K562 (cell line): ENCODE results near the gene CNTFR. TPM values are rescaled to one million over a fixed set of nuclear protein-coding genes. Genes with fewer than 3 reads are reported as not detected.
A peak's percentile ranks its signal among the peaks of the same experiment; 100 is the strongest.

Source experiments
- ATF7 ChIP-seq: fragments of 450-650 bp; IDR thresholded peaks from 2 replicates; pipeline ENCODE4 v1.7.1; 2014; ENCODE audit warnings: mild to moderate bottlenecking, moderate library complexity
- CTCF ChIP-seq, 3 experiments: IDR thresholded peaks in 2 of 3; conservative IDR thresholded peaks in 1 of 3; 2 replicates each; pipeline ENCODE4 v1.5.1; 2011 to 2012; ENCODE audit warnings: low read length in 3 of 3, mild to moderate bottlenecking in 3 of 3, control low read depth in 2 of 3, improper control_type of control experiment in 1 of 3, inconsistent platforms in 1 of 3, low read depth in 1 of 3, mixed read lengths in 1 of 3, moderate library complexity in 1 of 3; ENCODE audit not compliant: insufficient read depth in 2 of 3
- DIDO1 ChIP-seq: fragments of 450-650 bp; IDR thresholded peaks from 2 replicates; pipeline ENCODE4 v1.6.1; 2016; ENCODE audit warnings: low read depth, missing biosample characterization, missing genetic modification characterization
- E2F4 ChIP-seq: sonication (generic); formaldehyde crosslinking; IDR thresholded peaks from 2 replicates; pipeline ENCODE4 v1.8.0; 2022; ENCODE audit warnings: mild to moderate bottlenecking, low read depth, missing genetic modification reagents
- ELK3 ChIP-seq: fragments of 450-650 bp; formaldehyde crosslinking; IDR thresholded peaks from 2 replicates; pipeline ENCODE4 v1.4.0; 2020; ENCODE audit warnings: mild to moderate bottlenecking
- JUND ChIP-seq, 2 experiments: IDR thresholded peaks; 2 replicates in 1 of 2; 3 replicates in 1 of 2; pipeline ENCODE4 v1.6.1; 2011; ENCODE audit warnings: borderline replicate concordance in 2 of 2, low read depth in 2 of 2, low read length in 2 of 2, improper control_type of control experiment in 1 of 2, missing biosample characterization in 1 of 2, missing genetic modification characterization in 1 of 2, missing genetic modification reagents in 1 of 2
- VEZF1 ChIP-seq: fragments of 200-800 bp; sonication (Bioruptor generic); IDR thresholded peaks from 2 replicates; pipeline ENCODE4 v1.6.1; 2017; ENCODE audit warnings: missing genetic modification characterization, missing compliant biosample characterization
- ZNF282 ChIP-seq: sonication (generic); formaldehyde crosslinking; IDR thresholded peaks from 2 replicates; pipeline ENCODE4 v1.8.1; 2023; ENCODE audit warnings: missing genetic modification reagents
- ZNF511 ChIP-seq: sonication (generic); formaldehyde crosslinking; IDR thresholded peaks from 2 replicates; pipeline ENCODE4 v1.8.0; 2022; ENCODE audit warnings: mild to moderate bottlenecking, missing genetic modification reagents
- polyA plus RNA-seq, 8 experiments: library from polyadenylated mRNA; depleted of rRNA in 4 of 8; stranded (reverse) in 5 of 8; unstranded in 3 of 8; fragments of >200 nt; fragmentation: Nextera tagmentation in 2 of 8; fragmentation: Illumina TruSeq in 1 of 8; extraction: Ambion mirVana in 2 of 8; extraction: Trizol in 1 of 8; gene quantifications; 2 replicates each; pipeline versions ENCODE4 v1.2.1 to v1.2.3, GENCODE V29; 2011 to 2014; ENCODE audit warnings: inconsistent platforms in 1 of 8, missing spikeins in 1 of 8
- total RNA-seq, 7 experiments: library from RNA; depleted of rRNA in 6 of 7; stranded (reverse); fragments of >200 nt in 6 of 7; fragmentation: Illumina TruSeq in 2 of 7; extraction: Trizol in 2 of 7; gene quantifications; 2 replicates each; pipeline versions ENCODE4 v1.2.1 to v1.2.3, GENCODE V29; 2011 to 2021; ENCODE audit warnings: low replicate concordance in 1 of 7

Gene CNTFR
- total and polyA plus RNA-seq, 9 of the 15 experiments (the other 6 are each of a cell fraction or from before 2014, with no cell fraction given) = not detected

- TF ChIP-seq E2F4 (CRISPR knock-in tag) = no peak
- peak; percentile 74 to 82 (median 81) for TF ChIP-seq CTCF (IDR thresholded peaks at IDR 0.05 in 2 of 3, conservative IDR thresholded peaks at IDR 0.05 in 1 of 3; ENCODE audit: insufficient read depth in 2 of 3, low read depth in 1 of 3, low read length in 3 of 3)
- 0 out of 2 replicates have a peak, but pooled peaks have one; percentile 9 for TF ChIP-seq JUND (IDR thresholded peaks at IDR 0.05; ENCODE audit: borderline replicate concordance, low read depth, low read length)
- TF ChIP-seq JUND (tag; IDR thresholded peaks at IDR 0.05; ENCODE audit: borderline replicate concordance, low read depth, low read length) = no peak
- no peak for TF ChIP-seq ZNF511 (CRISPR knock-in tag)
- TF ChIP-seq DIDO1 (tag) = no peak
- 0 out of 2 replicates have a peak, but pooled peaks have one; percentile 13 for TF ChIP-seq VEZF1 (CRISPR knock-in tag)
- no peak for TF ChIP-seq ELK3
- no peak for TF ChIP-seq ZNF282 (CRISPR knock-in tag)
- TF ChIP-seq ATF7 = no peak
Measured at GRCh38 chr9:34633851-34634550, 44.5 kb upstream of the CNTFR start (continued).
